Smooth muscle cell (in vitro differentiated cells): ENCODE results near the gene FAM3D. TPM values are rescaled to one million over a fixed set of nuclear protein-coding genes. Genes with fewer than 3 reads are reported as not detected.
"Not testable (repeated sequence)": the region's sequence is repeated elsewhere in the genome, so short reads cannot be mapped to it uniquely, and the experiment has no call there.

Experiments used
- DNase-seq: peaks from one replicate; lab custom pipeline; 2025; ENCODE audit not compliant: unreplicated experiment; lab: John Stamatoyannopoulos, UW
- H2AFZ ChIP-seq: fragments of 200-600 bp; sonication (generic); 2 replicates; pipeline ENCODE4 v1.6.0; 2016; ENCODE audit warnings: antibody characterized with exemption, low read depth, mild to moderate bottlenecking
- H3F3A ChIP-seq: fragments of 200-600 bp; sonication (generic); 2 replicates; pipeline ENCODE4 v1.6.0; 2017; ENCODE audit warnings: antibody characterized with exemption, low read depth
- H3K27ac ChIP-seq: fragments of 200-600 bp; sonication (generic); 2 replicates; pipeline ENCODE4 v1.5.1; 2016; ENCODE audit warnings: low read depth, mild to moderate bottlenecking
- H3K27me3 ChIP-seq: fragments of 200-600 bp; sonication (generic); 2 replicates; pipeline ENCODE4 v1.6.1; 2016; ENCODE audit warnings: low read depth, mild to moderate bottlenecking
- H3K36me3 ChIP-seq: fragments of 200-600 bp; sonication (generic); 2 replicates; pipeline ENCODE4 v1.5.1; 2016; ENCODE audit warnings: low read depth
- H3K4me1 ChIP-seq: fragments of 200-600 bp; sonication (generic); 2 replicates; pipeline ENCODE4 v1.5.1; 2016; ENCODE audit warnings: low read depth
- H3K4me2 ChIP-seq: fragments of 200-600 bp; sonication (generic); 2 replicates; pipeline ENCODE4 v1.6.0; 2016; ENCODE audit warnings: mild to moderate bottlenecking
- H3K4me3 ChIP-seq: fragments of 200-600 bp; sonication (generic); 2 replicates; pipeline ENCODE4 v1.5.1; 2016; ENCODE audit warnings: mild to moderate bottlenecking
- H3K79me2 ChIP-seq: fragments of 200-600 bp; sonication (generic); 2 replicates; pipeline ENCODE4 v1.6.0; 2016; ENCODE audit warnings: low read depth, mild to moderate bottlenecking
- H3K9ac ChIP-seq: fragments of 200-600 bp; sonication (generic); 2 replicates; pipeline ENCODE4 v1.6.0; 2016; ENCODE audit warnings: low read depth
- H3K9me3 ChIP-seq: fragments of 200-600 bp; sonication (generic); replicated peaks from 2 replicates; pipeline ENCODE4 v1.5.1; 2016; ENCODE audit warnings: low read depth
- H4K20me1 ChIP-seq: fragments of 200-600 bp; sonication (generic); 2 replicates; pipeline ENCODE4 v1.6.0; 2016; ENCODE audit warnings: low read depth
- CTCF ChIP-seq: fragments of 200-600 bp; sonication (generic); IDR thresholded peaks from 2 replicates; pipeline ENCODE4 v1.5.1; 2017; ENCODE audit warnings: borderline replicate concordance, mild to moderate bottlenecking, antibody characterized with exemption; ENCODE audit not compliant: insufficient read depth, poor library complexity, severe bottlenecking
- WGBS: methylation state at CpG from one replicate; pipeline ENCODE4 v1.1.7; 2016; ENCODE audit warnings: low lambda C conversion rate; 5-methylcytosine and 5-hydroxymethylcytosine counted together
- polyA plus RNA-seq: library from polyadenylated mRNA; unstranded; fragments of >200 nt; fragmentation: Nextera tagmentation; extraction: Ambion mirVana; gene quantifications from 2 replicates; pipeline ENCODE4 v1.2.1, GENCODE V29; 2016
- total RNA-seq: library from RNA; depleted of rRNA; stranded (reverse); fragments of >200 nt; gene quantifications from 2 replicates; pipeline ENCODE4 v1.2.3, GENCODE V29; 2014

Gene FAM3D
- total and polyA plus RNA-seq, 2 experiments from 2014 or later, result 0.18 to 0.33 TPM

DNA sequence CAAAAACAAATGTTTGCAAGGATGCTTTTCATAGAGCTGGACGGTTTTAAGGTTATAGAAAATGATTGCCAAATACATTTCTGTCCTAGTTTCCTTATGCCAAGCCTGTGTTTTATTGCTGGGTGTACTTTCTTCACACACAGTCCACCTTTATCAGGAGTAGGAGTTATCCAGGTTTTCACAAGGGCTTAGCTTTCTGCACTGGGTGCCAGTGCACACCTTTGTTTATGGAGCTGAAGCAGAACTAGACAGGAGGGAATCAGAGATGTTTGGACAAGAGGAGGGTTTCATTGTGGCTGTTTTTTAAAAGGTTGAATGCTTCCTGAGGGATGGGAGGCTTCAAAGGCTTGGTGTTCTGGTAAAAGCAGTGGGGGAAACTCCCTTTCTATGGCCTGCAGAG is 29.5 kb upstream of the FAM3D start:
- whole genome bisulfite sequencing, result 60% methylated on average over 1 of the region's 1 CpG
- Histone ChIP-seq H3K9me3 (peaks cover 5% of the 10 kb centered on the region), H3F3A (no peaks in the 10 kb centered on the region), H3K27ac (no peak overlapping the region), H3K4me2 (no peak overlapping the region), H2AFZ (no peak overlapping the region), H3K27me3 (no peaks in the 10 kb centered on the region), H3K4me3 (no peak overlapping the region), H3K79me2 (no peaks in the 10 kb centered on the region), H3K36me3 (no peaks in the 10 kb centered on the region), H4K20me1 (no peaks in the 10 kb centered on the region), H3K9ac (no peak overlapping the region), H3K4me1 (no peaks in the 10 kb centered on the region)
- no peak for TF ChIP-seq CTCF
- no peak for DNase-seq

DNA sequence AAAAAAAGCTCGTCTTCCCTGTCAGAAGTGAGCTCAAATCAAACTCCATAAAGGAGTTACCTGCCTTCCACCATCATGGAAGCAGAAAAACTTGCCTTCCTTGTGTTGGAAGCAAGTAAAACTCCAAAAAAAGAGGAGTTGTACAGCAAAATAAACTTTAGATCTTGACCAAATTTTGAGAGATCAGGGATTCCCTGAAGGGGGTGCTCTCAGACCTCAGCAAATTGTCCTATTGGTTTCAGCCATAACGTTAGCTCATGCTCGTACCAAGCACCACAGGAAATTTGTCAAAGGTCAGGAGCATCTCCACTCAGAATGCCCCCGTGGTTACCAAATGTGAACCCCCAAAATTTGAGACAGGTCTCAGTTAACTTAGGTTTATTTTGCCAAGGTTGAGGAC is 28.7 kb upstream of the FAM3D start:
- not testable (repeated sequence) for H3K4me2 ChIP-seq, H3K27ac ChIP-seq, H4K20me1 ChIP-seq, H3K79me2 ChIP-seq, H3F3A ChIP-seq, H3K4me1 ChIP-seq, H3K27me3 ChIP-seq, DNase-seq, H2AFZ ChIP-seq, H3K4me3 ChIP-seq, H3K9ac ChIP-seq, H3K36me3 ChIP-seq, H3K9me3 ChIP-seq
- 82% methylated on average over 4 of the region's 4 CpGs for WGBS

DNA sequence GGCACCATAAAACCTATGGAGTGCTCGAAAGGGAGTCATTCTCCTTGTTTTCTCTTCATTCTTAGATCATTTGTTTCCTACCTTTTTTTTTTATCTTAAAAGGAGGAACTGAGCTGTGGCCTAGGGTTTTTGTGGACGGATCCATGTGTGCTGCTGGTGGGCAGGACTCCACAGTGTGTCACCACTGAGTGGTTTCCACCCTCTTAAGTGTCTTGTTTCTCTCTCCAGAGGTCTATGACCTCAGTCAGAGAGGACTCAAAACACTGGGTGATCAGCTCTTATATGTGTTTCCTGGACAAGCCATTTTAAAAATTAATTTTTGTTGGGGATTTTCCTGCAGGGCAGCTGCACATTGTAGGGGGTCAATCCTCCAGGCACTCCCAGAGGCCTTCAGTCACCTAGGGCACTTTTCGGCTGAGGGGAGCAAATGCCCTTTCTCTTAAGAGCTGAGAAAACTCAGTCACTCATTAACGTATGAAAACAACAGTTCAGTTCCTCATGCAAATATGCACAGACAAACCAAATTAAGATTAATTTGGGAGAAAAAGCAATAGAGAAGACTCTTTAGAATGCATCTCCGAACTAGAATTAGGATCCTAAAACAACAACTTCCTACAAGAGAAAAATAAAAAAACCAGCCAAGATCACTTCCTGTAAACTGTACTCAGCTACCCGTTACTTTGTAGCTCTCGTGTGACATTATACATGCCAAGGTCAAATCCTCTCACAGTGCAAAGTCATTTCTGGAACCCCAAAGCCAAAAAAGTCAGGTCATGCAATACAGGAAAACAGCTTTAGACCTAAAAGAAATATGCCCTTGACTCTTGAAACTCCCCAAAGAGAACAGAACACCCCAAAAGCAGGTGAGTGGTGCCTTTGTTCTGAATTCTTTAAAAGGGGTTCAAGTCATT is 27.6 kb upstream of the FAM3D start:
- 89% methylated on average over 7 of the region's 7 CpGs for WGBS
- Histone ChIP-seq H3K9ac (no peak overlapping the region), H3K36me3 (no peaks in the 10 kb centered on the region), H3K9me3 (peaks cover 5% of the 10 kb centered on the region), H3K4me3 (no peak overlapping the region), H3F3A (no peaks in the 10 kb centered on the region), H3K79me2 (no peaks in the 10 kb centered on the region), H3K4me2 (no peak overlapping the region), H3K27me3 (no peaks in the 10 kb centered on the region), H4K20me1 (no peaks in the 10 kb centered on the region), H3K27ac (no peak overlapping the region), H3K4me1 (no peaks in the 10 kb centered on the region), H2AFZ (no peak overlapping the region)
- TF ChIP-seq CTCF, result no peak
- no peak for DNase-seq

DNA sequence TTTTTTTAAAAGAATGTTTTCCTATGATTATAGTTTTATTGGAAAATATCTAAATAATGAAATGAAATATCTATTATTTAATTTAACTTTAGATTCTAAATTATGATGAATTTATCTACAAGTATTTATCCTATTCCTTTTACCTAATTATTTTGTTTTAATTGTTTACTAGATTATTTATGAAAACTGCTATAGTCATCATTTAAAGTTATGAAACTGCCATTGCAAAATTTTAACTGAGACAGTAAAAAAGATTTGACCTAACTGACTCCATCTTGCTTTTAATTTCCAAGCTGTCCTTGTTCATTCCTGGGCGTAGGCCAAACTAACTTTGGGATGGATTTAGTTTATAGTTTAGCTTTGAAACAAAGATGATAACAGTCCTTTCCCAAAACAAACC is 25.9 kb upstream of the FAM3D start:
- 97% methylated on average over 1 of the region's 1 CpG for WGBS

More for the DNA sequence above, 25.9 kb upstream of the FAM3D start:
- no peak overlapping the region for H3K4me3 ChIP-seq
- H2AFZ ChIP-seq, result no peak overlapping the region
- no peak for TF ChIP-seq CTCF
- H4K20me1 ChIP-seq, result no peaks in the 10 kb centered on the region
- peaks cover 5% of the 10 kb centered on the region for H3K9me3 ChIP-seq
- H3K79me2 ChIP-seq, result no peaks in the 10 kb centered on the region
- no peaks in the 10 kb centered on the region for H3K27me3 ChIP-seq
- no peaks in the 10 kb centered on the region for H3F3A ChIP-seq
- no peak overlapping the region for H3K27ac ChIP-seq
- no peak overlapping the region for H3K9ac ChIP-seq
- no peaks in the 10 kb centered on the region for H3K4me1 ChIP-seq
- H3K4me2 ChIP-seq, result no peak overlapping the region
- no peak for DNase-seq
- no peaks in the 10 kb centered on the region for H3K36me3 ChIP-seq
